Nephron (organoid): ENCODE results near the gene DCAF4.

Experiments
- H3K27ac Mint-ChIP-seq, 3 experiments: 2 replicates each; pipeline ENCODE4 v1.8.0; 2020; ENCODE audit warnings: mixed read lengths in 3 of 3, mild to moderate bottlenecking in 2 of 3, moderate library complexity in 1 of 3
- H3K27me3 Mint-ChIP-seq: 2 replicates; pipeline ENCODE4 v1.8.0; 2021; ENCODE audit warnings: low read depth, mild to moderate bottlenecking, moderate library complexity, mixed read lengths
- H3K36me3 Mint-ChIP-seq: 2 replicates; pipeline ENCODE4 v1.8.0; 2020; ENCODE audit warnings: low read depth, mixed read lengths
- H3K4me1 Mint-ChIP-seq: 2 replicates; pipeline ENCODE4 v1.8.0; 2020; ENCODE audit warnings: mixed read lengths
- H3K4me3 Mint-ChIP-seq, 3 experiments: 2 replicates each; pipeline ENCODE4 v1.8.0; 2020; ENCODE audit warnings: mild to moderate bottlenecking in 3 of 3, mixed read lengths in 3 of 3, moderate library complexity in 2 of 3
- H3K9me3 Mint-ChIP-seq: 2 replicates; pipeline ENCODE4 v1.8.0; 2020; ENCODE audit warnings: mixed read lengths
- CTCF ChIP-seq, 3 experiments: fragments of 200-600 bp; sonication (generic); IDR thresholded peaks; one replicate each; pipeline ENCODE4 v1.5.0; 2021; ENCODE audit warnings: antibody characterized with exemption in 3 of 3; ENCODE audit not compliant: unreplicated experiment in 3 of 3

DCAF4 gene

GRCh38 chr14:72880820-72881219 lies 45.4 kb upstream of the DCAF4 start:
- peak overlapping the region; percentile 21 to 82 (median 63) for H3K27ac Mint-ChIP-seq
- H3K4me3 Mint-ChIP-seq = no peak overlapping the region

GRCh38 chr14:72881543-72881942 lies 44.7 kb upstream of the DCAF4 start:
- no peak for TF ChIP-seq CTCF (IDR thresholded peaks at IDR 0.05; ENCODE audit: unreplicated experiment in 3 of 3)
- peaks cover 5% of the 10 kb centered on the region for H3K36me3 Mint-ChIP-seq
- peaks cover 13% of the 10 kb centered on the region for H3K27me3 Mint-ChIP-seq
- H3K4me1 Mint-ChIP-seq = peaks cover 53% of the 10 kb centered on the region
- no peaks in the 10 kb centered on the region for H3K9me3 Mint-ChIP-seq
- peak overlapping the region in 1 of 3 experiments; percentile 46 for H3K4me3 Mint-ChIP-seq
- H3K27ac Mint-ChIP-seq = peak overlapping the region; percentile 21 to 82 (median 63)

More at GRCh38 chr14:72880820-72881219, 45.4 kb upstream of the DCAF4 start:
- H3K4me1 Mint-ChIP-seq = peaks cover 58% of the 10 kb centered on the region
- H3K9me3 Mint-ChIP-seq = no peaks in the 10 kb centered on the region
- peaks cover 13% of the 10 kb centered on the region for H3K27me3 Mint-ChIP-seq
- H3K36me3 Mint-ChIP-seq = peaks cover 3% of the 10 kb centered on the region
- TF ChIP-seq CTCF (IDR thresholded peaks at IDR 0.05; ENCODE audit: unreplicated experiment in 3 of 3) = no peak

GRCh38 chr14:72882047-72882446 lies 44.2 kb upstream of the DCAF4 start:
- Mint-ChIP-seq H3K27me3 (peaks cover 11% of the 10 kb centered on the region), H3K9me3 (no peaks in the 10 kb centered on the region), H3K36me3 (peaks cover 6% of the 10 kb centered on the region), H3K27ac (peak overlapping the region; percentile 21 to 82 (median 63)), H3K4me3 (no peak overlapping the region), H3K4me1 (peaks cover 48% of the 10 kb centered on the region)
- TF ChIP-seq CTCF (IDR thresholded peaks at IDR 0.05; ENCODE audit: unreplicated experiment in 3 of 3) = no peak

- Mint-ChIP-seq H3K4me1 (peaks cover 46% of the 10 kb centered on the region), H3K36me3 (peaks cover 10% of the 10 kb centered on the region), H3K9me3 (peaks cover under 1% of the 10 kb centered on the region), H3K27ac (peak overlapping the region; percentile 21 to 82 (median 64)), H3K4me3 (peak overlapping the region in 1 of 3 experiments; percentile 7), H3K27me3 (peaks cover 15% of the 10 kb centered on the region)
- no peak for TF ChIP-seq CTCF (IDR thresholded peaks at IDR 0.05; ENCODE audit: unreplicated experiment in 3 of 3)
These were observed 43.8 kb upstream of the DCAF4 start for GRCh38 chr14:72882463-72882862.

GRCh38 chr14:72883109-72883508 lies 43.2 kb upstream of the DCAF4 start:
- Mint-ChIP-seq H3K36me3 (peaks cover 12% of the 10 kb centered on the region), H3K4me3 (no peak overlapping the region), H3K9me3 (peaks cover 2% of the 10 kb centered on the region), H3K4me1 (peaks cover 39% of the 10 kb centered on the region), H3K27ac (peak overlapping the region; percentile 21 to 82 (median 64)), H3K27me3 (peaks cover 20% of the 10 kb centered on the region)
- no peak for TF ChIP-seq CTCF (IDR thresholded peaks at IDR 0.05; ENCODE audit: unreplicated experiment in 3 of 3)

- Mint-ChIP-seq H3K9me3 (peaks cover 2% of the 10 kb centered on the region), H3K27me3 (peaks cover 26% of the 10 kb centered on the region), H3K36me3 (peaks cover 12% of the 10 kb centered on the region), H3K27ac (peak overlapping the region in 2 of 3 experiments; percentile 44), H3K4me1 (peaks cover 31% of the 10 kb centered on the region), H3K4me3 (no peak overlapping the region)
- TF ChIP-seq CTCF (IDR thresholded peaks at IDR 0.05; ENCODE audit: unreplicated experiment in 3 of 3) = no peak
These were observed 42.3 kb upstream of the DCAF4 start for GRCh38 chr14:72883961-72884360.
